Measurements from ENCODE around the gene GTF3C2. TPM values are rescaled to one million over a fixed set of nuclear protein-coding genes. Genes with fewer than 3 reads are reported as not detected.

Gene GTF3C2
- total and polyA plus RNA-seq, 9 donors = 22.3 to 38.7 (median 31.1) TPM

DNA sequence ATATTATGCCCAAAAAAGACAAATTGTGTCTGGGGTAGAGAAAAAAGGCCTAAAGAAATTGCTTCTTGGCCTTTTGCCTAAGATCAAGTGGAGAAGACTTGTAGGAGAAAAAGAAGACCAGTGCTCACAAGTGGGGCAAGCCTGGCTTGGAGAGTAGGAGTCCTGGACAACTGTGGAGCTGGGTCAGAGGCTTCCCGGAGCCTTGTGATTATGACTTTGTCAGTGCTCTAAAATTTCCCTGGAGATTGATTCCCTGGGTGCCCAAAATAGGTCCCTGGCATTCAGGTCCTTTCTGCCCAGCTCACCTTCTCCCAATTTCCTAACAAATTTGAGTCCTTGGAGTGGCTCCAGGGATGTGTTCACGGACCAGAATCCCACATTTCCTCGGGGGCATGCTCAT is 75.1 kb downstream of the GTF3C2 start:
- Histone ChIP-seq H3K36me3 (ENCODE audit: control insufficient read depth, insufficient read depth, low read length) (no peaks in the 10 kb centered on the region), H3K9me3 (replicated peaks; ENCODE audit: control insufficient read depth, low read depth, low read length) (no peaks in the 10 kb centered on the region), H3K27ac (ENCODE audit: low read length) (peak overlapping the region; percentile 92), H3K4me3 (ENCODE audit: low read length) (no peak overlapping the region), H3K27me3 (ENCODE audit: control insufficient read depth, insufficient read depth, low read length) (peaks cover 21% of the 10 kb centered on the region), H3K4me1 (ENCODE audit: control insufficient read depth, insufficient read depth, low read length) (peaks cover 23% of the 10 kb centered on the region)
- no peak for DNase-seq
- 100% methylated on average over 1 of the region's 3 CpGs for WGBS (ENCODE audit: insufficient coverage)

DNA sequence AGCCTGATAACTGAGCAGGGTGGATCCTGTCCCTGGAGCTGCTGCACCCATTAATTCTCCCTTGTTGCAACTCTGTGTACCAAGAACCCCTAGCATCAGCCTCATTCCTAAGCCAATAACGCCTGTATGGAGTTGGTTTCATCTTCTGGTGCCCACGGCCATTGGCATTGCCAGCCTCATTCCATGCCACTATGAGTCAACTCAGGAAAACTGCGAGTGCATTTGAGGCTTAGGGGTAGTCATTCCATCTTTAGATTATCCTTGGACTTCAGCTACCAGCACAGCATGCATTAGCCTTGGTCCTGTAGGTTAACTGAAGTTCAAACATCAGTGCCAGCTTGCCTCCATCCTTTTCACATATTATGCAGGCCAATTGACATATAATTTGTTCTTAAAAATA is 75.7 kb downstream of the GTF3C2 start:
- WGBS (ENCODE audit: insufficient coverage) = 80% methylated on average over 1 of the region's 3 CpGs
- Histone ChIP-seq H3K9me3 (replicated peaks; ENCODE audit: control insufficient read depth, low read depth, low read length) (no peaks in the 10 kb centered on the region), H3K27ac (ENCODE audit: low read length) (peak overlapping the region; percentile 92), H3K4me3 (ENCODE audit: low read length) (no peak overlapping the region), H3K36me3 (ENCODE audit: control insufficient read depth, insufficient read depth, low read length) (no peaks in the 10 kb centered on the region), H3K4me1 (ENCODE audit: control insufficient read depth, insufficient read depth, low read length) (peaks cover 23% of the 10 kb centered on the region), H3K27me3 (ENCODE audit: control insufficient read depth, insufficient read depth, low read length) (peaks cover 21% of the 10 kb centered on the region)
- DNase-seq = no peak

DNA sequence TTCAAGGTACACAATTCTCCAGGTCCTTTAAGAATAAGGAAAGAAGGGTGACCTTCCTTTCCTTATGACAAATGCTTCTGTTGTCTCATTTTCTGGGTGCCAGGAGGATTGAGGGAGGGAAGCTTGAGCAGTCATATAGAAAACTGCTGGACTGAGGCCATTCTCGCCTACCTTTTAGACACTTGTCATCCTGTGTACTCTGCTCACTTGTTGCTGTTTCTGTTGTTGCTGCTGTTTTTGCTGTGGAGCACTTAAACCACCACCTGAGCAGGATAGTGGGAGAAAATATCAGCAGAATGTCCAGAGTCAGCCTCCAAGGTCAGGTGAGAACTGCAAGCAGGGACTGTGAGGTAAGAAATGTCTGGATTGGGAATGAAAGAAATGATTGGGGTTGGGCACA is 78.6 kb downstream of the GTF3C2 start:
- no peaks in the 10 kb centered on the region for H3K9me3 ChIP-seq (replicated peaks; ENCODE audit: control insufficient read depth, low read depth, low read length)
- H3K4me1 ChIP-seq (ENCODE audit: control insufficient read depth, insufficient read depth, low read length) = peaks cover 19% of the 10 kb centered on the region
- H3K27ac ChIP-seq (ENCODE audit: low read length) = no peak overlapping the region
- no peak overlapping the region for H3K4me3 ChIP-seq (ENCODE audit: low read length)
- no peaks in the 10 kb centered on the region for H3K36me3 ChIP-seq (ENCODE audit: control insufficient read depth, insufficient read depth, low read length)
- H3K27me3 ChIP-seq (ENCODE audit: control insufficient read depth, insufficient read depth, low read length) = peaks cover 21% of the 10 kb centered on the region
- no peak for DNase-seq
- WGBS (ENCODE audit: insufficient coverage) = no CpG with 5 or more reads among the region's 1 CpG

Other genes starting within 250 kb of the GTF3C2 start
- 6.7 TPM for gene CGREF1, start 237.6 kb downstream of the GTF3C2 start, total RNA-seq
- 1 to 10 TPM in 7 of 8 donors, under 1 TPM in 1; 0.76 to 6.2 (median 1.9) TPM for gene CGREF1, start 237.6 kb downstream of the GTF3C2 start, polyA plus RNA-seq (ENCODE audit: insufficient read depth in 1 of 8, insufficient read length in 8 of 8, low replicate concordance in 1 of 8)
- 0.09 TPM for gene ABHD1, start 232.9 kb downstream of the GTF3C2 start, total RNA-seq
- under 1 TPM; 0.04 to 0.45 (median 0.25) TPM for gene ABHD1, start 232.9 kb downstream of the GTF3C2 start, polyA plus RNA-seq (ENCODE audit: insufficient read depth in 1 of 8, insufficient read length in 8 of 8, low replicate concordance in 1 of 8)
- gene PREB, start 222.1 kb downstream of the GTF3C2 start, total RNA-seq = 26.9 TPM
- gene PREB, start 222.1 kb downstream of the GTF3C2 start, polyA plus RNA-seq (ENCODE audit: insufficient read depth in 1 of 8, insufficient read length in 8 of 8, low replicate concordance in 1 of 8) = 10 to 100 TPM; 30.6 to 38.9 (median 36.2) TPM
- not detected for gene PRR30, start 217.4 kb downstream of the GTF3C2 start, total RNA-seq
- not detected for gene PRR30, start 217.4 kb downstream of the GTF3C2 start, polyA plus RNA-seq (ENCODE audit: insufficient read depth in 1 of 8, insufficient read length in 8 of 8, low replicate concordance in 1 of 8)
- 0.35 TPM for gene TCF23, start 207.8 kb downstream of the GTF3C2 start, total RNA-seq
- under 1 TPM; 0.09 to 0.39 (median 0.29) TPM for gene TCF23, start 207.8 kb downstream of the GTF3C2 start, polyA plus RNA-seq (ENCODE audit: insufficient read depth in 1 of 8, insufficient read length in 8 of 8, low replicate concordance in 1 of 8)
- gene ATRAID, start 144.7 kb downstream of the GTF3C2 start, total RNA-seq = 121 TPM
- gene ATRAID, start 144.7 kb downstream of the GTF3C2 start, polyA plus RNA-seq (ENCODE audit: insufficient read depth in 1 of 8, insufficient read length in 8 of 8, low replicate concordance in 1 of 8) = 100 to 1,000 TPM in 1 of 8 donors, 10 to 100 TPM in 7; 84.5 to 114 (median 93.0) TPM
- gene SLC5A6, start 144.5 kb downstream of the GTF3C2 start, total RNA-seq = 11.4 TPM
- 10 to 100 TPM; 16.8 to 25.5 (median 19.8) TPM for gene SLC5A6, start 144.5 kb downstream of the GTF3C2 start, polyA plus RNA-seq (ENCODE audit: insufficient read depth in 1 of 8, insufficient read length in 8 of 8, low replicate concordance in 1 of 8)
- gene CAD, start 139.4 kb downstream of the GTF3C2 start, total RNA-seq = 16.9 TPM
- gene CAD, start 139.4 kb downstream of the GTF3C2 start, polyA plus RNA-seq (ENCODE audit: insufficient read depth in 1 of 8, insufficient read length in 8 of 8, low replicate concordance in 1 of 8) = 10 to 100 TPM; 25.9 to 40.7 (median 33.1) TPM
- gene SLC30A3, start 93.7 kb downstream of the GTF3C2 start, total RNA-seq = 0.18 TPM
- gene SLC30A3, start 93.7 kb downstream of the GTF3C2 start, polyA plus RNA-seq (ENCODE audit: insufficient read depth in 1 of 8, insufficient read length in 8 of 8, low replicate concordance in 1 of 8) = under 1 TPM; 0.22 to 0.99 (median 0.69) TPM
- not detected for gene DNAJC5G, start 81.3 kb downstream of the GTF3C2 start, total RNA-seq
- gene DNAJC5G, start 81.3 kb downstream of the GTF3C2 start, polyA plus RNA-seq (ENCODE audit: insufficient read depth in 1 of 8, insufficient read length in 8 of 8, low replicate concordance in 1 of 8) = under 1 TPM in 3 of 8 donors, not detected in 5; 0.19 to 0.23 (median 0.19) TPM
- 56.0 TPM for gene TRIM54, start 74.3 kb downstream of the GTF3C2 start, total RNA-seq
- 100 to 1,000 TPM in 2 of 8 donors, 10 to 100 TPM in 6; 45.5 to 106 (median 78.4) TPM for gene TRIM54, start 74.3 kb downstream of the GTF3C2 start, polyA plus RNA-seq (ENCODE audit: insufficient read depth in 1 of 8, insufficient read length in 8 of 8, low replicate concordance in 1 of 8)
- 1.1 TPM for gene UCN, start 48.3 kb downstream of the GTF3C2 start, total RNA-seq
- 1 to 10 TPM in 6 of 8 donors, under 1 TPM in 2; 0.76 to 2.4 (median 1.4) TPM for gene UCN, start 48.3 kb downstream of the GTF3C2 start, polyA plus RNA-seq (ENCODE audit: insufficient read depth in 1 of 8, insufficient read length in 8 of 8, low replicate concordance in 1 of 8)
- gene MPV17, start 33.7 kb downstream of the GTF3C2 start, total RNA-seq = 45.7 TPM
- gene MPV17, start 33.7 kb downstream of the GTF3C2 start, polyA plus RNA-seq (ENCODE audit: insufficient read depth in 1 of 8, insufficient read length in 8 of 8, low replicate concordance in 1 of 8) = 10 to 100 TPM; 39.0 to 58.3 (median 46.7) TPM
- 22.5 TPM for gene EIF2B4, start 13.6 kb upstream of the GTF3C2 start, total RNA-seq
- gene EIF2B4, start 13.6 kb upstream of the GTF3C2 start, polyA plus RNA-seq (ENCODE audit: insufficient read depth in 1 of 8, insufficient read length in 8 of 8, low replicate concordance in 1 of 8) = 10 to 100 TPM; 28.4 to 37.7 (median 32.9) TPM
- 71.2 TPM for gene SNX17, start 13.9 kb upstream of the GTF3C2 start, total RNA-seq
- gene SNX17, start 13.9 kb upstream of the GTF3C2 start, polyA plus RNA-seq (ENCODE audit: insufficient read depth in 1 of 8, insufficient read length in 8 of 8, low replicate concordance in 1 of 8) = 10 to 100 TPM; 71.6 to 87.1 (median 80.7) TPM
- 7.3 TPM for gene ZNF513, start 24.0 kb upstream of the GTF3C2 start, total RNA-seq
- gene ZNF513, start 24.0 kb upstream of the GTF3C2 start, polyA plus RNA-seq (ENCODE audit: insufficient read depth in 1 of 8, insufficient read length in 8 of 8, low replicate concordance in 1 of 8) = 10 to 100 TPM; 11.5 to 19.0 (median 14.0) TPM
- 39.0 TPM for gene PPM1G, start 52.8 kb upstream of the GTF3C2 start, total RNA-seq
- 10 to 100 TPM; 54.9 to 70.1 (median 60.7) TPM for gene PPM1G, start 52.8 kb upstream of the GTF3C2 start, polyA plus RNA-seq (ENCODE audit: insufficient read depth in 1 of 8, insufficient read length in 8 of 8, low replicate concordance in 1 of 8)
- gene NRBP1, start 71.9 kb upstream of the GTF3C2 start, total RNA-seq = 65.9 TPM
- gene NRBP1, start 71.9 kb upstream of the GTF3C2 start, polyA plus RNA-seq (ENCODE audit: insufficient read depth in 1 of 8, insufficient read length in 8 of 8, low replicate concordance in 1 of 8) = 100 to 1,000 TPM; 109 to 135 (median 116) TPM
- 0.53 TPM for gene KRTCAP3, start 85.6 kb upstream of the GTF3C2 start, total RNA-seq
- gene KRTCAP3, start 85.6 kb upstream of the GTF3C2 start, polyA plus RNA-seq (ENCODE audit: insufficient read depth in 1 of 8, insufficient read length in 8 of 8, low replicate concordance in 1 of 8) = 1 to 10 TPM in 7 of 8 donors, under 1 TPM in 1; 1.00 to 4.3 (median 2.4) TPM
- 17.8 TPM for gene IFT172, start 133.0 kb upstream of the GTF3C2 start, total RNA-seq
- 10 to 100 TPM; 14.4 to 29.3 (median 21.1) TPM for gene IFT172, start 133.0 kb upstream of the GTF3C2 start, polyA plus RNA-seq (ENCODE audit: insufficient read depth in 1 of 8, insufficient read length in 8 of 8, low replicate concordance in 1 of 8)
- 11.0 TPM for gene FNDC4, start 138.4 kb upstream of the GTF3C2 start, total RNA-seq
- 10 to 100 TPM in 3 of 8 donors, 1 to 10 TPM in 5; 8.0 to 13.4 (median 9.5) TPM for gene FNDC4, start 138.4 kb upstream of the GTF3C2 start, polyA plus RNA-seq (ENCODE audit: insufficient read depth in 1 of 8, insufficient read length in 8 of 8, low replicate concordance in 1 of 8)
- not detected for gene GCKR, start 140.1 kb upstream of the GTF3C2 start, total RNA-seq
- gene GCKR, start 140.1 kb upstream of the GTF3C2 start, polyA plus RNA-seq (ENCODE audit: insufficient read depth in 1 of 8, insufficient read length in 8 of 8, low replicate concordance in 1 of 8) = under 1 TPM in 7 of 8 donors, not detected in 1; 0.06 to 0.31 (median 0.15) TPM
- 44.6 TPM for gene ZNF512, start 226.3 kb upstream of the GTF3C2 start, total RNA-seq
- gene ZNF512, start 226.3 kb upstream of the GTF3C2 start, polyA plus RNA-seq (ENCODE audit: insufficient read depth in 1 of 8, insufficient read length in 8 of 8, low replicate concordance in 1 of 8) = 10 to 100 TPM; 37.1 to 46.4 (median 40.6) TPM